Activated CD4-positive, alpha-beta T cell treated with anti-CD3 and anti-CD28 coated beads, Interleukin-2, amount 10 ng/mL, durations not matched to agents 7 days and 5 days (primary cell): Measurements from ENCODE around the gene PEAR1. TPM values are rescaled to one million over a fixed set of nuclear protein-coding genes. Genes with fewer than 3 reads are reported as not detected.

Experiments used
- CTCF ChIA-PET: fragments of 350-600 bp; sonication (Branson Sonifier 250); formaldehyde crosslinking; loops from one replicate; lab custom pipeline; 2021; ENCODE audit warnings: antibody characterized with exemption; lab: Charles Lee
- POLR2A ChIA-PET: fragments of 350-600 bp; sonication (Branson Sonifier 250); formaldehyde crosslinking; loops from one replicate; lab custom pipeline; 2021; ENCODE audit warnings: antibody characterized with exemption; lab: Charles Lee
- DNase-seq: peaks from one replicate; pipeline ENCODE4 v3.0.0-alpha.2; 2020
- H3K27ac Mint-ChIP-seq: one replicate; pipeline ENCODE4 v1.8.0; 2021; ENCODE audit warnings: mild to moderate bottlenecking, moderate library complexity, mixed read lengths
- H3K27me3 Mint-ChIP-seq: one replicate; pipeline ENCODE4 v1.8.0; 2021; ENCODE audit warnings: mixed read lengths
- H3K36me3 Mint-ChIP-seq: one replicate; pipeline ENCODE4 v1.8.0; 2021; ENCODE audit warnings: low read depth, mixed read lengths
- H3K4me1 Mint-ChIP-seq: one replicate; pipeline ENCODE4 v1.8.0; 2021; ENCODE audit warnings: mixed read lengths
- H3K4me3 Mint-ChIP-seq: one replicate; pipeline ENCODE4 v1.8.0; 2021; ENCODE audit warnings: mild to moderate bottlenecking, moderate library complexity, mixed read lengths
- H3K9me3 Mint-ChIP-seq: one replicate; pipeline ENCODE4 v1.8.0; 2021; ENCODE audit warnings: mixed read lengths
- total RNA-seq, 2 experiments: library from RNA; stranded (reverse); gene quantifications; one replicate each; pipeline ENCODE4 v1.2.3, GENCODE V29; 2021

The PEAR1 gene
- total RNA-seq, 2 experiments from 2014 or later: 0.07 to 0.15 TPM

- CTCF ChIA-PET: interaction anchor here (0.6 to 13.0 kb wide), 9 partner anchors 11 to 173 kb away, joined by 3 to 247 read pairs (median 60); partner anchors contain the start of genes ISG20L2, METTL25B and PEAR1
- H3K36me3 Mint-ChIP-seq: no peaks in the 10 kb centered on the region
- peak; percentile 26 for DNase-seq
- peaks cover 26% of the 10 kb centered on the region for H3K27me3 Mint-ChIP-seq
- H3K4me3 Mint-ChIP-seq: peak overlapping the region; percentile 44
- POLR2A ChIA-PET: no interaction called here
- H3K4me1 Mint-ChIP-seq: peaks cover 71% of the 10 kb centered on the region
- peak overlapping the region; percentile 83 for H3K27ac Mint-ChIP-seq
- no peaks in the 10 kb centered on the region for H3K9me3 Mint-ChIP-seq
Observed at GRCh38 chr1:156862997-156863599, 30.4 kb upstream of the PEAR1 start.

GRCh38 chr1:156863631-156864030 lies 29.9 kb upstream of the PEAR1 start:
- ChIA-PET CTCF (interaction anchor here (1.1 to 13.0 kb wide), 7 partner anchors 11 to 138 kb away, joined by 3 to 247 read pairs (median 69); partner anchors contain the start of genes ISG20L2 and METTL25B), POLR2A (no interaction called here)
- H3K4me3 Mint-ChIP-seq: peak overlapping the region; percentile 44
- peak overlapping the region; percentile 83 for H3K27ac Mint-ChIP-seq
- no peaks in the 10 kb centered on the region for H3K9me3 Mint-ChIP-seq
- no peak for DNase-seq
- no peaks in the 10 kb centered on the region for H3K36me3 Mint-ChIP-seq
- peaks cover 70% of the 10 kb centered on the region for H3K4me1 Mint-ChIP-seq
- peaks cover 21% of the 10 kb centered on the region for H3K27me3 Mint-ChIP-seq

GRCh38 chr1:156864796-156865195 lies 28.7 kb upstream of the PEAR1 start:
- ChIA-PET POLR2A (no interaction called here), CTCF (interaction anchor here (1.1 to 13.0 kb wide), 4 partner anchors 9 to 139 kb away, joined by 3 to 158 read pairs (median 33); no protein-coding TSS in a partner anchor)
- peaks cover 12% of the 10 kb centered on the region for H3K27me3 Mint-ChIP-seq
- peaks cover 63% of the 10 kb centered on the region for H3K4me1 Mint-ChIP-seq
- H3K36me3 Mint-ChIP-seq: no peaks in the 10 kb centered on the region
- no peak overlapping the region for H3K4me3 Mint-ChIP-seq
- no peaks in the 10 kb centered on the region for H3K9me3 Mint-ChIP-seq
- DNase-seq: no peak
- H3K27ac Mint-ChIP-seq: peak overlapping the region; percentile 29

- ChIA-PET CTCF (interaction anchor here (1.0 to 7.2 kb wide), 3 partner anchors 9 to 40 kb away, joined by 3 to 60 read pairs (median 5); no protein-coding TSS in a partner anchor), POLR2A (no interaction called here)
- Mint-ChIP-seq H3K27ac (peak overlapping the region; percentile 29), H3K9me3 (no peaks in the 10 kb centered on the region), H3K4me1 (peaks cover 61% of the 10 kb centered on the region), H3K27me3 (peaks cover 11% of the 10 kb centered on the region), H3K4me3 (no peak overlapping the region), H3K36me3 (no peaks in the 10 kb centered on the region)
- DNase-seq: no peak
Observed at GRCh38 chr1:156865258-156865657, 28.3 kb upstream of the PEAR1 start.

- no peak for DNase-seq
- Mint-ChIP-seq H3K36me3 (no peaks in the 10 kb centered on the region), H3K4me3 (no peak overlapping the region), H3K27me3 (peaks cover 10% of the 10 kb centered on the region), H3K27ac (peak overlapping the region; percentile 38), H3K9me3 (no peaks in the 10 kb centered on the region), H3K4me1 (peaks cover 60% of the 10 kb centered on the region)
- POLR2A ChIA-PET: no interaction called here
- CTCF ChIA-PET: interaction anchor here (1.0 to 7.2 kb wide), 4 partner anchors 8 to 140 kb away, joined by 3 to 60 read pairs (median 4); no protein-coding TSS in a partner anchor
Observed at GRCh38 chr1:156865865-156866248, 27.7 kb upstream of the PEAR1 start.

- no peak overlapping the region for H3K4me3 Mint-ChIP-seq
- peaks cover 62% of the 10 kb centered on the region for H3K4me1 Mint-ChIP-seq
- CTCF ChIA-PET: interaction anchor here (1.0 to 7.2 kb wide), 5 partner anchors 8 to 140 kb away, joined by 3 to 60 read pairs (median 3); no protein-coding TSS in a partner anchor
- no peaks in the 10 kb centered on the region for H3K36me3 Mint-ChIP-seq
- peak; percentile 20 for DNase-seq
- H3K9me3 Mint-ChIP-seq: no peaks in the 10 kb centered on the region
- peak overlapping the region; percentile 81 for H3K27ac Mint-ChIP-seq
- POLR2A ChIA-PET: no interaction called here
- peaks cover 10% of the 10 kb centered on the region for H3K27me3 Mint-ChIP-seq
Observed at GRCh38 chr1:156866249-156866909, 27.1 kb upstream of the PEAR1 start.

- ChIA-PET CTCF (interaction anchor here (0.9 kb wide), 1 partner anchor 61 kb away, joined by 3 read pairs; no protein-coding TSS in a partner anchor), POLR2A (no interaction called here)
- H3K4me1 Mint-ChIP-seq: peaks cover 45% of the 10 kb centered on the region
Observed at GRCh38 chr1:156868341-156868740, 25.2 kb upstream of the PEAR1 start.

GRCh38 chr1:156869455-156869854 lies 24.1 kb upstream of the PEAR1 start:
- Mint-ChIP-seq H3K27ac (peak overlapping the region; percentile 75), H3K4me3 (no peak overlapping the region), H3K4me1 (peaks cover 34% of the 10 kb centered on the region), H3K36me3 (no peaks in the 10 kb centered on the region), H3K27me3 (peaks cover 9% of the 10 kb centered on the region), H3K9me3 (no peaks in the 10 kb centered on the region)
- ChIA-PET POLR2A (no interaction called here), CTCF (interaction anchor here (0.6 to 10.1 kb wide), 4 partner anchors 7 to 594 kb away, joined by 3 to 60 read pairs (median 3); partner anchors contain the start of gene NTRK1)
- no peak for DNase-seq

More at GRCh38 chr1:156868341-156868740, 25.2 kb upstream of the PEAR1 start:
- no peaks in the 10 kb centered on the region for H3K36me3 Mint-ChIP-seq
- no peak overlapping the region for H3K27ac Mint-ChIP-seq
- no peaks in the 10 kb centered on the region for H3K9me3 Mint-ChIP-seq
- H3K4me3 Mint-ChIP-seq: no peak overlapping the region
- peaks cover 5% of the 10 kb centered on the region for H3K27me3 Mint-ChIP-seq
- no peak for DNase-seq

GRCh38 chr1:156873659-156874058 lies 19.9 kb upstream of the PEAR1 start:
- Mint-ChIP-seq H3K27ac (no peak overlapping the region), H3K4me3 (no peak overlapping the region), H3K4me1 (peaks cover 4% of the 10 kb centered on the region), H3K9me3 (no peaks in the 10 kb centered on the region), H3K27me3 (peaks cover 22% of the 10 kb centered on the region), H3K36me3 (no peaks in the 10 kb centered on the region)
- ChIA-PET POLR2A (no interaction called here), CTCF (interaction anchor here (1.0 to 10.1 kb wide), 4 partner anchors 11 to 184 kb away, joined by 3 to 60 read pairs (median 4); partner anchors contain the start of gene NTRK1)
- no peak for DNase-seq

- H3K4me3 Mint-ChIP-seq: no peak overlapping the region
- no peaks in the 10 kb centered on the region for H3K36me3 Mint-ChIP-seq
- DNase-seq: no peak
- peaks cover 24% of the 10 kb centered on the region for H3K27me3 Mint-ChIP-seq
- H3K9me3 Mint-ChIP-seq: no peaks in the 10 kb centered on the region
- H3K27ac Mint-ChIP-seq: no peak overlapping the region
- ChIA-PET POLR2A (no interaction called here), CTCF (interaction anchor here (1.0 to 10.1 kb wide), 4 partner anchors 12 to 185 kb away, joined by 3 to 60 read pairs (median 4); partner anchors contain the start of gene NTRK1)
- H3K4me1 Mint-ChIP-seq: peaks cover 4% of the 10 kb centered on the region
Observed at GRCh38 chr1:156874142-156874541, 19.4 kb upstream of the PEAR1 start.

GRCh38 chr1:156874572-156875340 lies 18.8 kb upstream of the PEAR1 start:
- Mint-ChIP-seq H3K27ac (no peak overlapping the region), H3K27me3 (peaks cover 24% of the 10 kb centered on the region), H3K9me3 (no peaks in the 10 kb centered on the region), H3K4me3 (no peak overlapping the region), H3K4me1 (peaks cover 4% of the 10 kb centered on the region), H3K36me3 (no peaks in the 10 kb centered on the region)
- CTCF ChIA-PET: interaction anchor here (0.6 to 10.1 kb wide), 6 partner anchors 12 to 185 kb away, joined by 3 to 60 read pairs (median 4); partner anchors contain the start of gene NTRK1
- no peak for DNase-seq
- POLR2A ChIA-PET: no interaction called here

- ChIA-PET CTCF (interaction anchor here (0.6 to 10.1 kb wide), 5 partner anchors 13 to 186 kb away, joined by 3 to 60 read pairs (median 4); partner anchors contain the start of gene NTRK1), POLR2A (no interaction called here)
- Mint-ChIP-seq H3K9me3 (no peaks in the 10 kb centered on the region), H3K36me3 (no peaks in the 10 kb centered on the region), H3K27me3 (peaks cover 21% of the 10 kb centered on the region), H3K27ac (no peak overlapping the region), H3K4me3 (no peak overlapping the region), H3K4me1 (peaks cover 3% of the 10 kb centered on the region)
- no peak for DNase-seq
Observed at GRCh38 chr1:156875341-156875615, 18.2 kb upstream of the PEAR1 start.
